ENCODE measurements around the gene STXBP6.

The STXBP6 gene

GRCh38 chr14:24818058-24818822, 231.7 kb downstream of the STXBP6 start:
- H3K4me3 ChIP-seq (ENCODE audit: low read depth, low read length) = no peak overlapping the region
- no peak for DNase-seq (ENCODE audit: low read depth)
- TF ChIP-seq CTCF (IDR thresholded peaks at IDR 0.05; ENCODE audit: low read depth, low read length, missing control alignments) = no peak

GRCh38 chr14:24817212-24818057, 232.5 kb downstream of the STXBP6 start:
- no peak for DNase-seq (ENCODE audit: low read depth)
- no peak for TF ChIP-seq CTCF (IDR thresholded peaks at IDR 0.05; ENCODE audit: low read depth, low read length, missing control alignments)
- no peak overlapping the region for H3K4me3 ChIP-seq (ENCODE audit: low read depth, low read length)

GRCh38 chr14:24816929-24817211, 233.1 kb downstream of the STXBP6 start:
- H3K4me3 ChIP-seq (ENCODE audit: low read depth, low read length) = no peak overlapping the region
- TF ChIP-seq CTCF (IDR thresholded peaks at IDR 0.05; ENCODE audit: low read depth, low read length, missing control alignments) = no peak
- no peak for DNase-seq (ENCODE audit: low read depth)

- TF ChIP-seq CTCF (IDR thresholded peaks at IDR 0.05; ENCODE audit: low read depth, low read length, missing control alignments) = no peak
- no peak overlapping the region for H3K4me3 ChIP-seq (ENCODE audit: low read depth, low read length)
- DNase-seq (ENCODE audit: low read depth) = no peak
Measured at GRCh38 chr14:24816011-24816928, 233.7 kb downstream of the STXBP6 start.

GRCh38 chr14:24815543-24815942, 234.4 kb downstream of the STXBP6 start:
- DNase-seq (ENCODE audit: low read depth) = no peak
- TF ChIP-seq CTCF (IDR thresholded peaks at IDR 0.05; ENCODE audit: low read depth, low read length, missing control alignments) = no peak
- no peak overlapping the region for H3K4me3 ChIP-seq (ENCODE audit: low read depth, low read length)

GRCh38 chr14:24814944-24815343, 235.0 kb downstream of the STXBP6 start:
- DNase-seq (ENCODE audit: low read depth) = no peak
- TF ChIP-seq CTCF (IDR thresholded peaks at IDR 0.05; ENCODE audit: low read depth, low read length, missing control alignments) = no peak
- no peak overlapping the region for H3K4me3 ChIP-seq (ENCODE audit: low read depth, low read length)

Data from GM12864 (cell line).